Thyroid gland (tissue), 4 donors: ENCODE data around the gene PNMA6F.
"Not testable (repeated sequence)": the region's sequence is repeated elsewhere in the genome, so short reads cannot be mapped to it uniquely, and the experiment has no call there.

Experiments
- CTCF ChIP-seq, 6 experiments: fragments of 200-600 bp in 3 of 6; fragments of 450-650 bp in 3 of 6; sonication (generic) in 3 of 6; IDR thresholded peaks; one replicate each; pipeline ENCODE4 v1.5.1; 2016 to 2019; ENCODE audit warnings: antibody characterized with exemption in 6 of 6, mild to moderate bottlenecking in 2 of 6, inconsistent platforms in 1 of 6, moderate library complexity in 1 of 6
- POLR2A ChIP-seq, 2 donors: fragments of 450-650 bp; IDR thresholded peaks; one replicate each; pipeline ENCODE4 v1.6.1; 2017; ENCODE audit warnings: antibody characterized with exemption in 2 of 2, mild to moderate bottlenecking in 2 of 2, moderate library complexity in 1 of 2

- not testable (repeated sequence) for TF ChIP-seq POLR2A, CTCF (IDR thresholded peaks at IDR 0.05)
These were observed 39.8 kb downstream of the PNMA6F start for GRCh38 chrX:153281784-153282183.
